ENCODE results near the gene STARD5.

DNA sequence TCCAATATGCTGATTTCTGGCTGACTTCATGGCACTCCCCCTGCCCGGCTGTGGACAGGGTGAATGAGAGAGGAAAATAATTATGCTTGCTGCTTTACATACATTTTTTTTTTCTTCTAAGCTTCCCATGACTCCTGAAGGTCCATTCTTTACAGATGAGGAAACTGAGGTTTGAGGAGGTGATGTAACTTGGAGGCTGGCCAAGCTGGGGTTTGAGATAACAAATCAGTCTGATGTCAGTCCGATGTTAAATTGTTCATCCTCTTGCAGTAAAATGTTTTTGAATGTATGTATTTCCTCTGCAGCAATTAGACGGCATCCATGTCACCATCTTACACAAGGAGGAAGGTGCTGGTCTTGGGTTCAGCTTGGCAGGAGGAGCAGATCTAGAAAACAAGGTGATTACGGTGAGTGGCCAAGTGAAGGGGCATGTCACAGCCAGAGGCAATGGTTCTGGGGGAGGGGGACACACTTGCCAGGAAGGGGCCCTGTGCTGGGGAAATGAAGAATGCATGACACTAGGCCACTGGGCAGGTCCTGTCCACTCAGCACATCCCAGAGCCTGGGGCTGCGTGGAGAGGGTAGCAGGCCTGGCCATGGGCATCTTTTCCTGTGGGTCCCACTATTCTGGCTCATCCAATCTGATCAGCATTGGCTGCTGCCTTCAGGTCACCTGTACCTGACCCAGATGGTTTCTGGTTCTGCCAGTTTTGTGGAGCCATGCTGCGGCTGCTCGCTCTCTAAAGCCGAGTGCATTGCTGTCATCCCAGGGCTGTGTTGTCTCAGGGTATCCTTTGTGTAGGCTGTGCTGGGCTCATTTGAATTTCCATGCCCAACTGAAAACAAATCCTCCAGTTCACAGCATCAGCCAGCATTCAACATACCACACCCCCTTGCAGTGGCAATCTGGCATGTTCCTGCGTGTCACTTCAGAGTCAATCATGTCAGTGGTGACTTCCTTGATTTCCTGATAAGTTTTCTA, 20.4 kb downstream of the STARD5 start:
- TF ChIP-seq, protein P1, sequence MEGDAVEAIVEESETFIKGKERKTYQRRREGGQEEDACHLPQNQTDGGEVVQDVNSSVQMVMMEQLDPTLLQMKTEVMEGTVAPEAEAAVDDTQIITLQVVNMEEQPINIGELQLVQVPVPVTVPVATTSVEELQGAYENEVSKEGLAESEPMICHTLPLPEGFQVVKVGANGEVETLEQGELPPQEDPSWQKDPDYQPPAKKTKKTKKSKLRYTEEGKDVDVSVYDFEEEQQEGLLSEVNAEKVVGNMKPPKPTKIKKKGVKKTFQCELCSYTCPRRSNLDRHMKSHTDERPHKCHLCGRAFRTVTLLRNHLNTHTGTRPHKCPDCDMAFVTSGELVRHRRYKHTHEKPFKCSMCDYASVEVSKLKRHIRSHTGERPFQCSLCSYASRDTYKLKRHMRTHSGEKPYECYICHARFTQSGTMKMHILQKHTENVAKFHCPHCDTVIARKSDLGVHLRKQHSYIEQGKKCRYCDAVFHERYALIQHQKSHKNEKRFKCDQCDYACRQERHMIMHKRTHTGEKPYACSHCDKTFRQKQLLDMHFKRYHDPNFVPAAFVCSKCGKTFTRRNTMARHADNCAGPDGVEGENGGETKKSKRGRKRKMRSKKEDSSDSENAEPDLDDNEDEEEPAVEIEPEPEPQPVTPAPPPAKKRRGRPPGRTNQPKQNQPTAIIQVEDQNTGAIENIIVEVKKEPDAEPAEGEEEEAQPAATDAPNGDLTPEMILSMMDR (conservative IDR thresholded peaks at IDR 0.05; ENCODE audit: low read depth in 2 of 2): no peak
- TF ChIP-seq, protein P2, sequence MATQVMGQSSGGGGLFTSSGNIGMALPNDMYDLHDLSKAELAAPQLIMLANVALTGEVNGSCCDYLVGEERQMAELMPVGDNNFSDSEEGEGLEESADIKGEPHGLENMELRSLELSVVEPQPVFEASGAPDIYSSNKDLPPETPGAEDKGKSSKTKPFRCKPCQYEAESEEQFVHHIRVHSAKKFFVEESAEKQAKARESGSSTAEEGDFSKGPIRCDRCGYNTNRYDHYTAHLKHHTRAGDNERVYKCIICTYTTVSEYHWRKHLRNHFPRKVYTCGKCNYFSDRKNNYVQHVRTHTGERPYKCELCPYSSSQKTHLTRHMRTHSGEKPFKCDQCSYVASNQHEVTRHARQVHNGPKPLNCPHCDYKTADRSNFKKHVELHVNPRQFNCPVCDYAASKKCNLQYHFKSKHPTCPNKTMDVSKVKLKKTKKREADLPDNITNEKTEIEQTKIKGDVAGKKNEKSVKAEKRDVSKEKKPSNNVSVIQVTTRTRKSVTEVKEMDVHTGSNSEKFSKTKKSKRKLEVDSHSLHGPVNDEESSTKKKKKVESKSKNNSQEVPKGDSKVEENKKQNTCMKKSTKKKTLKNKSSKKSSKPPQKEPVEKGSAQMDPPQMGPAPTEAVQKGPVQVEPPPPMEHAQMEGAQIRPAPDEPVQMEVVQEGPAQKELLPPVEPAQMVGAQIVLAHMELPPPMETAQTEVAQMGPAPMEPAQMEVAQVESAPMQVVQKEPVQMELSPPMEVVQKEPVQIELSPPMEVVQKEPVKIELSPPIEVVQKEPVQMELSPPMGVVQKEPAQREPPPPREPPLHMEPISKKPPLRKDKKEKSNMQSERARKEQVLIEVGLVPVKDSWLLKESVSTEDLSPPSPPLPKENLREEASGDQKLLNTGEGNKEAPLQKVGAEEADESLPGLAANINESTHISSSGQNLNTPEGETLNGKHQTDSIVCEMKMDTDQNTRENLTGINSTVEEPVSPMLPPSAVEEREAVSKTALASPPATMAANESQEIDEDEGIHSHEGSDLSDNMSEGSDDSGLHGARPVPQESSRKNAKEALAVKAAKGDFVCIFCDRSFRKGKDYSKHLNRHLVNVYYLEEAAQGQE (IDR thresholded peaks at IDR 0.05; ENCODE audit: unreplicated experiment): no peak
- TF ChIP-seq POLR2AphosphoS5 (IDR thresholded peaks at IDR 0.05; ENCODE audit: low read depth) (no peak), JUNB (IDR thresholded peaks at IDR 0.05; ENCODE audit: unreplicated experiment) (no peak), EZH2 (IDR thresholded peaks at IDR 0.05; ENCODE audit: low read depth, unreplicated experiment) (no peak)

Measured in GM23338 (cell line).